ENCODE measurements around the gene TMEM80.

The TMEM80 gene

GRCh38 chr11:699116-699508, 3.5 kb downstream of the TMEM80 start:
- no peak overlapping the region for H3K4me3 ChIP-seq (ENCODE audit: low read depth, low read length)
- in situ Hi-C loops (cut with HindIII; ENCODE audit: low sequenced_read_pairs) = no loop called here
- TF ChIP-seq CTCF (IDR thresholded peaks at IDR 0.05; ENCODE audit: low read depth, low read length) = no peak
- DNase-seq (ENCODE audit: low read depth, low spot score) = no peak

GRCh38 chr11:699753-700152, 4.1 kb downstream of the TMEM80 start:
- in situ Hi-C loops (cut with HindIII; ENCODE audit: low sequenced_read_pairs) = no loop called here
- TF ChIP-seq CTCF (IDR thresholded peaks at IDR 0.05; ENCODE audit: low read depth, low read length) = no peak
- no peak for DNase-seq (ENCODE audit: low read depth, low spot score)
- no peak overlapping the region for H3K4me3 ChIP-seq (ENCODE audit: low read depth, low read length)

- TF ChIP-seq CTCF (IDR thresholded peaks at IDR 0.05; ENCODE audit: low read depth, low read length) = no peak
- in situ Hi-C loops (cut with HindIII; ENCODE audit: low sequenced_read_pairs) = no loop called here
- H3K4me3 ChIP-seq (ENCODE audit: low read depth, low read length) = no peak overlapping the region
- no peak for DNase-seq (ENCODE audit: low read depth, low spot score)
Observed at GRCh38 chr11:701741-702461, 6.3 kb downstream of the TMEM80 start.

- no peak overlapping the region for H3K4me3 ChIP-seq (ENCODE audit: low read depth, low read length)
- in situ Hi-C loops (cut with HindIII; ENCODE audit: low sequenced_read_pairs) = no loop called here
- no peak for DNase-seq (ENCODE audit: low read depth, low spot score)
- TF ChIP-seq CTCF (IDR thresholded peaks at IDR 0.05; ENCODE audit: low read depth, low read length) = no peak
Observed at GRCh38 chr11:702462-703461, 7.1 kb downstream of the TMEM80 start.

GRCh38 chr11:703506-703905, 7.9 kb downstream of the TMEM80 start:
- H3K4me3 ChIP-seq (ENCODE audit: low read depth, low read length) = no peak overlapping the region
- no peak for TF ChIP-seq CTCF (IDR thresholded peaks at IDR 0.05; ENCODE audit: low read depth, low read length)
- DNase-seq (ENCODE audit: low read depth, low spot score) = no peak
- in situ Hi-C loops (cut with HindIII; ENCODE audit: low sequenced_read_pairs) = no loop called here

- no peak for TF ChIP-seq CTCF (IDR thresholded peaks at IDR 0.05; ENCODE audit: low read depth, low read length)
- H3K4me3 ChIP-seq (ENCODE audit: low read depth, low read length) = no peak overlapping the region
- DNase-seq (ENCODE audit: low read depth, low spot score) = no peak
- in situ Hi-C loops (cut with HindIII; ENCODE audit: low sequenced_read_pairs) = no loop called here
Observed at GRCh38 chr11:704228-704674, 8.6 kb downstream of the TMEM80 start.

All from astrocyte of the spinal cord (primary cell).